OCI-M2 (cell line): Measurements from ENCODE around the gene ADGRV1.
"Not testable (repeated sequence)": the region's sequence is repeated elsewhere in the genome, so short reads cannot be mapped to it uniquely, and the experiment has no call there.

Source experiments
- DNase-seq: peaks from one replicate; lab custom pipeline; 2025; ENCODE audit not compliant: unreplicated experiment; lab: John Stamatoyannopoulos, UW

The ADGRV1 gene

DNA sequence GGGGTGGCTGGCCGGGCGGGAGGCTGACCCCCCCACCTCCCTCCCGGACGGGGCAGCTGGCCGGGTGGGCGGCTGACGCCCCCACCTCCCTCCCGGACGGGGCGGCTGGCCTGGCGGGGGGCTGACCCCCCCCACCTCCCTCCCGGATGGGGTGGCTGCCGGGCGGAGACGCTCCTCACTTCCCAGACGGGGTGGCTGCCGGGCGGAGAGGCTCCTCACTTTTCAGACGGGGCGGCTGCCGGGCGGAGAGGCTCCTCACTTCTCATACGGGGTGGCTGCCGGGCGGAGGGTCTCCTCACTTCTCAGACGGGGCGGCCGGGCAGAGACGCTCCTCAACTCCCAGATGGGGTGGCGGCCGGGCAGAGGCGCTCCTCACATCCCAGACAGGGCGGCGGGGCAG is 37.2 kb downstream of the ADGRV1 start:
- not testable (repeated sequence) for DNase-seq

DNA sequence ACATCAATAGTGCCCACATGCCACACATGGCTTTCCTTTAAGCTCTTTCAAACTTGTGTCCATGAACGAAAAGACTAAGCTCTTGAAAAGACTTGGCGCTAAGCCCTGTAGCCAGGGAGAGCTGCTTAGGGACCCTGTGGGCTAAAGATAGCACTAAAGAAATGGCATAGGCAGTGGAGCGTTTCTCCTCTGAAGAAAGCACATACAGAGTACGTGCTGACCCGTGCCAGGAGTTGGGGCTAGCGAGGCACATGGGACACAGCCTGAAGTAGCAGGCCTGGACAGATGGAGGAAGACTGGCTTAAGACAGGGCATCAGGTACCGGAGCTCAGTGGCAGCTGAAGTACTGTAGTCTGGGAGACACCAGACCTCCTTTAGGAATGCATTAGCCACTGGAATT is 39.7 kb downstream of the ADGRV1 start:
- no peak for DNase-seq

DNA sequence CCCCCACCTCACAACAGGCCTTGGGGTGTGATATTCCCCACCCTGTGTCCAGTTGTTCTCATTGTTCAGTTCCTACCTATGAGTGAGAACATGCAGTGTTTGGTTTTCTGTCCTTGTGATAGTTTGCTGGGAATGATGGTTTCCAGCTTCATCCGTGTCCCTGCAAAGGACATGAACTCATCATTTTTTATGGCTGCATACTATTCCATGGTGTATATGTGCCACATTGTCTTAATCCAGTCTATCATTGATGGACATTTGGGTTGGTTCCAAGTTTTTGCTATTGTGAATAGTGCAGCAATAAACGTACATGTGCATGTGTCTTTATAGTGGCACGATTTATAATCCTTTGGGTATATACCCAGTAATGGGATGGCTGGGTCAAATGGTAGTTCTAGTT is 41.7 kb downstream of the ADGRV1 start:
- DNase-seq: not testable (repeated sequence)

DNA sequence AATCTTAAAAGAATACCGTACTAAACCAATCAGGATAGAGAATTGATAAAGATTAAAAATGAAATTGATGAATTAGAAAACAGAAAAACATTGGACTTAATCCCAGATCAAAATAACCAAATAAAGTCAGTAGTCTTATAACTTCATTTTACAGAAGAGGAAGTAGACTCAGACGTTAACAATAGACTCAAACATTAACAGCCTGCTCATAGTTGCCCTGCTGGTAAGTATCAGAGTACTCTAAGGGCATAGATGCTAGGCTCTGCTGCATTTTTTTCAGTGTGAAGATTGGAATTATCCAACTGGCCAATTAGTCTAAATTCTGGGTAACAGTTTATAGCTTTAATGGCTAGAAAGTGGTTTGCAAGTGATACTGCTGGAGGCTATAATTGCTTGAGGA is 42.9 kb downstream of the ADGRV1 start:
- DNase-seq: no peak

DNA sequence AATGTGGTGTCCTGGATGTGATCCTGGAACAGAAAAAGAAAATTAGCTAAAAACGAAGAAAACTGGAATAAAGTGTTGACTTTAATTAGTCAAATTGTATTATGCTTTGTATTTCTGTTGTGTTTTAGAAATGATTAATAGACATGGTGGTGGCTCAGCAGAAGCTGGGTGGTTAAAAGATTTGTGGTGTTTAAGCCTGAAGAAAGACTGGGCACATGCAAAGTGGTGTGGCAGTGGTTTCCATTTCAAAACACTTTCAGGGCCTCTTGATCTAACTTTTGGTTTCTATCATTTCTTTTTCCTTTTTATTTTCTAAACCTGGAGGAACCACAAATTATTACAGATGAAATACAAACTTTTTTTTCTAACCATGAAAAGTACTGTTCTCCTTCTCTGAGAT is 44.1 kb downstream of the ADGRV1 start:
- DNase-seq: no peak

DNA sequence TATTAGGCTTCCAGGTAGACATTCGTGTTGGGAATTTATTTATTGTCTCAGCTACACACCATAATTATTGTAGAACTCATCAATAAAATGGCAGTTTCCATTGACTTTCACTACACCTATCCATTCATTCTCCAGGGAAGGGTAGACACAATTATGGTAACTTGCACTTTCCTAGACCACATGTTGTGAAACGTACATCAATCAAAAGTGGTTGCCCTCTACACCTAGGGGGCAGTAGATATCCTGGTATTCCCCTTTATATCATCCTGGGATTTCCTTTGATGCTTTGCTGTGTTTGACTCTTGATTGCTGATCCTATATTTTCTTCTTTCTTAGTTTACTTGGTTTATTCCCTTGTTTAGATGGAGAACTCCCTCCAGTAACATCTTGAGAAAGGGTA is 47.9 kb downstream of the ADGRV1 start:
- no peak for DNase-seq

DNA sequence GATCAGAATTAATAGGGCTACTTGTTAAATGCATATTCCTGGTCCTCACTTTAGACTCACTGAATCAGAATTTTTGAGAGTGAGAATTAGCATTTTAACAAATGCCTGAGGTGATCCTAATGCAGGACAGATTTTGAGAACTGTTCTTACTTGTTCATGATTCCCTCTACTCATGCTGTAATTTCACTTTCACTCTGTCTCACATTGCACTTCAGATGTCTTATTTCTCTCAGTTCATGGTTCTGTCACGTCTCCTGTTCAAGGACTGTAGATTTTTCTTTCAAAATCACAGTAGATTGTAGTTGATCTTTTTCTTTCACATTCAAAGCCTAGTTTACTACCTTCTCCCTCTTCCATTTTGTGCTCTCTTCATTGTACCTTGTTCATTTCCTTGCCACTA is 54.3 kb downstream of the ADGRV1 start:
- DNase-seq: no peak

DNA sequence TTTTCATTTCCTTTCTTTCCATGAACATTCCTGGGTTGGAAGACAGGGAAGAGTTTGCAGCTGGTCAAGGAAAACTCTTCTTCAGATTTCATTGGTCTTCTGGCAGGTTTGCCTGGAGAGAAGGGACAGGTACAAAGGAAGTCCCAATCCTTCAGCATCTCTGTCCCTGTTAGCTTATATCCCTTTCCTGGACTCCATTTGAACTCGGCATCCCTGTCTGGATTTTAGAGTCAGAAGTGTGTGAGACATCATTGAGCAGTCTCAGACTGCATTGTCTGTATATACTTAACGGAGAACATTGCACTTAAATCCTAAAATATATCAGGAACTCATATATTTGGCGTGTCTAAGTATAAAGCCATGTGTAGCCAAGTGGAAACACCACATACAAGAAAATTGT is 54.9 kb downstream of the ADGRV1 start:
- no peak for DNase-seq

DNA sequence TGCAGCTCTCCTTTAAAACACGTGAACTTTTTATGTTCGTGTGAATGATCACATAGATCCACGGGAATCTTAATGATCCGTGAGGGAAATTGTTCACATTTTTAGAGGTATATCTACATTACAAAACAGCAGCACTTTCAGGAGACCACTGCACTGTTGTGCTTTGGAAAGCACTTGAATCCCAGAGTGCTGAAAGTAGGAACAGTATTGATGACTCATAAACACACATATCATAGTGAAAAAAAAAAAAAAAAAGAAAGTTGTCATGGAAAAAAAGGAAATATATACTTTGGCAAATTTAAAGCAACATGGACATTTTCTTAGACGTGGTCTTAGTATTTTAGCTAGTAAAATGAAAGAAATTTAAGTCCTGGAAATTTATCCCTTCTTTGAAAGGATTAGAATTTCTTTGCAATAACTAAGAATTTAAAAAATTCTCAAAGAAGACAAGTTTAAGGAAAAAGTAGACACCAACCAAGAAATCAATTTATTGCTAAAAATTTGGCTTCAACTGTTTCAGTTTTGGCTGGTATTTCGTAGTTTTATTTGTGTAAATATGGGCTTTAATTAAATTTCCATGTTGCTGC is 55.4 kb downstream of the ADGRV1 start:
- DNase-seq: no peak

DNA sequence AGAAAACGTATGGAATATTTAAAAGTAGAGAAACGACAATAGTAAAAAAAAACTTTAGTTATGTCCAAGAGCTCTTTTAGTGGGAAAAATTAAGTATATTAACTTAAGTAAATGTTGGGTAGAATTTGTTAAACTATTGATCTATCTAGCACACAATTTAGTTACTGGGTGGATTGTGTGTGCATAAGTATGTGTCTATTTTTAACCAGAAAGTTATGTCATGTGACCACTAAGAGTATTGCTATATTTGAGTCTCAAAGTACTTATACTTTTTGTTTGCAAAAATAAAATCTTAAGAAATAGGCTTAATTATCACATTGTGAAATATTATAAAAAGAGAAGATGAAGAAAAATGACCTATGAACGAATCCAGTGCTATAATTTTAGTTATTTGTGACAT is 56.8 kb downstream of the ADGRV1 start:
- no peak for DNase-seq

DNA sequence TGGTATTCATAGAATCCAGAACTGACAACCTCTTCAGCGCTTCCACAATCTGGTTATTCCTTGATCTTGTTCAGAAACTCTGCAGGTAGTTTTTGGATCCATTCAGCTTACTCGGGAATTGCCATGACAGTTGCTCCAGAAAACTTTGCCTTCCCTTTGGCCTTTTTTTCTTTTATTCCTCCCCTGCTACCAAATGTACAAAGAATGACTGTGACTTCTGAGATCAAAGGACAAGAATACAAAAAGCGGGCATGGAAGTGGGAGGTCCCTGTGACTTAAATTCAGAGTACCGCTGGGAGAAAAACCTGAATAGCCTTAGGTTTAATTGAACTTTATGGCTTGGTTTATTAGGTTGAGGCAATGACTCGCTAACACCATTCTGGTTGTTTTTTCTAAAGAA is 59.5 kb downstream of the ADGRV1 start:
- no peak for DNase-seq

DNA sequence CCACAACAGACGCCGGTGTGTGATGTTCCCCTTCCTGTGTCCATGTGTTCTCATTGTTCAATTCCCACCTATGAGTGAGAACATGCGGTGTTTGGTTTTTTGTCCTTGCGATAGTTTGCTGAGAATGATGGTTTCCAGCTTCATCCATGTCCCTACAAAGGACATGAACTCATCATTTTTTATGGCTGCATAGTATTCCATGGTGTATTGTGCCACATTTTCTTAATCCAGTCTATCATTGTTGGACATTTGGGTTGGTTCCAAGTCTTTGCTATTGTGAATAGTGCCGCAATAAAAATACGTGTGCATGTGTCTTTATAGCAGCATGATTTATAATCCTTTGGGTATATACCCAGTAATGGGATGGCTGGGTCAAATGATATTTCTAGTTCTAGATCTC is 61.2 kb downstream of the ADGRV1 start:
- DNase-seq: not testable (repeated sequence)

DNA sequence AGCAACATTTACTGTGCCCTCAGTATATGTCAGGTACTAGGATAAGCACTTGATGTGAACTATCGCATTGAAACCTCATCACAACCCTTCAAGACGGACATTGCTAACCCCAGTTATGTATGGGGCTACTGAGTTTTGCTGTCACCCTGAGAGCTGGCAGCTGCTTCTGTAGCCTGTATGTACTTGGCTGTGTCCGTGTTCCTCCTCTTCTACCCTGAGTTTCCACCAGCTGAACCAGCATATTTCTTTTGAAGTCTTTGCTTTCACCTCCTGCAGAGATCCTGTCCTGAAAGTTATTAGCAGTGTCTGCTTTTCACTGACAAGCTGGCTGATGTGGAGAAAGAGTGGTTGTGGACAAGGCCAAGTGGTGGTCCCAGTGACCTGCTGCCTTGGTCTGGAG is 63.3 kb downstream of the ADGRV1 start:
- DNase-seq: no peak

DNA sequence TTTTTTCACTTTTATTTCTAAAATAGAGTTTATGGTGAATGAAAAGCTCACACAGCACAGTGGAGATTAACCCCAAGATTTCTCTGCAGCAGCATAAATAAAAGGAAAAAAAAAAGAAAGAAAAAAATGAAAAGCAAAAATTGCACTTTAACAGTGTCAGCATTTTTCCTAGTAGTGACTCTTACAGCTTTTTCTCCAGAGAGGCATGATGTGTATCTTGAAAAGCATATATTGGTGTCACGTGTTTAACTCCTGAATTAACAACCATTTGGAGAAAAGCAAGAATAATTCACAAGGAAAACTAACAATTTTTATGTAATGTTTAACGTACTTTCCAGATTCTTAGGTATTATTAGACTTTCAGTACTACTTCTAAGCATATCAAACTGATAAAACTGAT is 67.9 kb downstream of the ADGRV1 start:
- no peak for DNase-seq

DNA sequence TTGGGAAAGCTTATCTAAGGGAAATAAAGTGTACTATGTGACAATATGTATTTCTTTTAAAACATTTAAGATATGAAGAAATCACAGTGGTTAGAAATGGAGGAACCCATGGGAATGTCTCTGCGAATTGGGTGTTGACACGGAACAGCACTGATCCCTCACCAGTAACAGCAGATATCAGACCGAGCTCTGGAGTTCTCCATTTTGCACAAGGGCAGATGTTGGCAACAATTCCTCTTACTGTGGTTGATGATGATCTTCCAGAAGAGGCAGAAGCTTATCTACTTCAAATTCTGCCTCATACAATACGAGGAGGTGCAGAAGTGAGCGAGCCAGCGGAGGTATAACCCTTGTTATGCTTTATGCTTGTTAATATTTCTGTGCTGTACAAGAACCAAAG is 69.9 kb downstream of the ADGRV1 start:
- DNase-seq: no peak

DNA sequence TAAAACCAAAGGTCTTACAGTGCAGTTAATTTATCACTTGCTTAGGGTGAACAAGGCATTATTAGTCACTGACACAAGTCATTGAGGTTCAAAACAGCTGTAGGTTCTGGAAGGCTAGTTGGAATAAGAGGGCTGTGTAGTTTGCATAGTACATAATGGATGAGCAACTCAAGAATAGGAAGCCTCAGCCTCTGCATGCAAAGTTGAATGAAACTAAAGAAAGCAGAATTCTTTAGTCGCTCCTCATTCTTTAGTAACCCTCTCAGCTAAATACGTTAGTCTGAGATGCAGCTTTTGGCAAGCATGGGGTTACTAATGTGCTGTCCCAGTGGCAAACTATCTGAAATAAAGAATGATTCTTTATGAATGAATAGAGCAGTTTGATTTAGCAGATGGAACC is 74.2 kb downstream of the ADGRV1 start:
- DNase-seq: no peak

DNA sequence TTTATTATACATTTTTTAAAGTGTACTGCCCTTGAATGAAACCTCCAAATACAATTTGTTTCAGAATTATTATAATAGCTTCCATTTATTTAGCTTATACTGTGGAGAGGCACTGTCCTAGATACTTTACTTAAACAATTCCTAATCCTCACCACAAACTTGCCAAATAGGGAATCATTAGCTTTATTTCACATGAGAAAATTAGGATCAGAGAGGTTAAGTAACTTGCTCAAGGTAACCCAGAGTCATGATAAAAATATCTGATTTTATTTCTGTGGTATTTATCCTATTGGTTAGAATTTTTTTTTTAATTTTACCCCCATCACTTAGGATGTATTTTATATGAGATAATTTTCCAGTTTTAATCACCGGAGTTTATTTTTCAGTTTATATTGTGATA is 78.4 kb downstream of the ADGRV1 start:
- DNase-seq: no peak

DNA sequence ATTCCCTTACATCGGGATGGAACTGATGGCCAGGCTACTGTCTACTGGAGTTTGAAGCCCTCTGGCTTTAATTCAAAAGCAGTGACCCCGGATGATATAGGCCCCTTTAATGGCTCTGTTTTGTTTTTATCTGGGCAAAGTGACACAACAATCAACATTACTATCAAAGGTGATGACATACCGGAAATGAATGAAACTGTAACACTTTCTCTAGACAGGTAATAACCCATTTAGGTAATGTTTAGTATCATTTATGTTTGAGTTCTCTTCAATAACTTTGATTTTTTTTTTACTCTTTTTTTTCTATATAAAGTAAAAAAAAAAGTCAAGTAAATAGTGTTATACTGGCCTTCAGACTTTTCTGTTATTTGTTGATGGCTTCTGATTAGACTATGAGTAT is 79.1 kb downstream of the ADGRV1 start:
- DNase-seq: no peak

DNA sequence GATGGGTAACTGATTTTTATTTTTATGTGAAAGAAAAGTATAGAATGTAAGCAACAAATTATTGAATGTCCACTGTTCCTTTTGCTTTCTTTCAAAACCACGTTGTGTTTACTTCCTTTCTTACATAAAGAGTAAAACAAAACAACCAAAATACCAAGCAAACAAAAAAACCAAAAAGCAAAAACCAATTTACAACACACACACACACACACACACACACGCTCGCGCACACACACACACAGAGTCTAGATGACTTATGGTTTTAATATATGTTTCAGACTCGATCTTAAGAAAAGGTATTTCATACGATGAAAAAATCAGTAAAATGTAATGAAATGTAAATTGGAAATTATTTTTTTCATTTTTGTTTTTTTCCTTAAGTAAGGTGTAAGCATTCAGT is 80.3 kb downstream of the ADGRV1 start:
- no peak for DNase-seq

DNA sequence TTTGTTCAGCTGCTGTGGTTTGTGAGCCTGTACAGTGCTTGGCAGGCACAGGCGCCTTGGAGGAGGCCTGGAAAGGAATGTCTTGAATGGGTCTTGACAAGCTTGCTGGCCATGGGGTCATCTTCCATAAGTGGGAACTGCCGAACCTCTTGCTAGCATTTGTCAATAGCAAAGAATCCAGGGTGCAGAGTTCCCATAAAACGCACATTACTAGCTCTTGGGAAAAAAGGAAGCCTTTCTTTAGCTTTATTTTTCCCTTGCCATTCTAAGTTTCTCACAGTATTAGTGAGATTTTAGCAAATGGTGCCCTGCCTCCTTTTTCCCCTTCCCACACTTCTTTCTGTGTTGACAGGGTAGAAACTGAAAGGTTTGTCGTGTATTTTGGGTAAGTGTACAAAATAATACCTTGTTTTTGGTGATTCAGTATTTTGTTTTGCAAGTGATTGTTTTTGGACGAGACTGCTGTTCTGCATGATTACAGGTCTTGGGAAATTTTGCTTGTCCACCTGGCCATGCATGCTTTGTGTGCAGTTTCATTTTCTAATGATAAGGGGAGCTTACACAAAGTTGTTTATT is 82.0 kb downstream of the ADGRV1 start:
- DNase-seq: no peak

DNA sequence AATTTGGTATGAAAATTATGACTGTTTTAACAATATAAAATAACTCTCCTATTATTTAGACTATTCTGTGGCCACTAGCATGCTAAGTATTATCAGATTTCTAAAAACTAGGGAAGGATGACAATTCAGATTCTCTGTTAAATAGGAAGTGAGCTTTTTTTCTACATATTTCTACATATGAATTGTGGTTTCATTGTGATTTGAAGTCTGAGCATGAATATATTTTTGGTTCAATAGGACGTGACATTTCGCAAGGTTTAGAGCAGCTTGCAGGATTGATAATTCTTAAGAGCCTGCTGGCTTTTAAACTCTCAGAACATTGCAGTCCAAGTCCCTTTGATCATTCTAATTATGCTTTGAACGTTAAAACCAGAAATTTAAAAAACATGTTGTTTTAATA is 82.9 kb downstream of the ADGRV1 start:
- DNase-seq: no peak

DNA sequence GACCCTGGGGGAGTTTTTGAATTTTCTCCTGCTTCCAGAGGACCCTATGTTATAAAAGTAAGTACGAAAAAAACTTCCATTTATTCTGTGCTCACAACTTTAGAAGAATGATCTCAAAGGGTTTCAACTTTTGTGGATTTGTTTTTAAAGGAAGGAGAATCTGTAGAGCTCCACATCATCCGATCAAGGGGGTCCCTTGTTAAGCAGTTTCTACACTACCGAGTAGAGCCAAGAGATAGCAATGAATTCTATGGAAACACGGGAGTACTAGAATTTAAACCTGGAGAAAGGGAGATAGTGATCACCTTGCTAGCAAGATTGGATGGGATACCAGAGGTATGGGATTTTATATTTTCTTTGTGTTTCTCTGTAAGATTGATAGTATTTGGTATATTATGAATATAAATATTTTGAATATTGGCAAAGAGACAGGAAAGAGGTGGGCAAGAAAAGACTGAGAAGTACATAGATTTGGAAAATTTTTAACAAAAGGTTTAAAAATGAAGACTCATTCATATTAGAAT is 84.2 kb downstream of the ADGRV1 start:
- no peak for DNase-seq

DNA sequence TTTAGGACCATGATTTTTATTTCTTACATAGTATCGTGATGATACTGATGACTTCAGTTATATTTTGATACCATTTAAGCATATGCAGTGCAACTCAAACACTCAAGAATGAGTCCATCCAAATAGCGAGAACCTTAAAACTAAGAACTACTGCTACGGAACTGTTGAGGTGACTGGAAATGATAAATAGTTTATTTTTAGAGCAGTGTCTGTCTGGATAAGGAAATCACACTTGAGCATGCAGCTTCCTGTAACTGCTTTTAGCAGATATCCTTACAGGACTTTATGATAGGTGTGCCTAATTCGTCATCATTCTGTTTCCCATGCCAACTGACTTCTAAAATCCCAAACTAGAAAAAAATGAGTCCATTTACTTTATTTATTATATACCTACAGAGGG is 85.5 kb downstream of the ADGRV1 start:
- peak; percentile 7 for DNase-seq
